K562 (cell line): ENCODE data around the gene CLDN5. TPM values are rescaled to one million over a fixed set of nuclear protein-coding genes. Genes with fewer than 3 reads are reported as not detected.

Experiments
- ATAC-seq: fragments of 200-7000 bp; cut with Tn5 transposase; 3 replicates; pipeline ENCODE4 v1.9.1; 2020; ENCODE audit warnings: moderate library complexity
- BruUV-seq: library from RNA; stranded (reverse); fragments of 400-500 nt; replicated peaks from 2 replicates; lab custom pipeline; 2021; lab: Mats Ljungman, UMichigan
- CTCF ChIA-PET: fragments of 300-600 bp; formaldehyde crosslinking; extraction: SDS; loops from one replicate; lab custom pipeline; 2021; ENCODE audit warnings: low intra/inter-chr PET ratio; lab: Yijun Ruan, JAX
- POLR2A ChIA-PET: fragments of 300-600, 350-650 bp; sonication (Branson Sonifier 250); formaldehyde crosslinking; extraction: SDS; loops from one replicate; lab custom pipeline; 2021; ENCODE audit warnings: antibody characterized with exemption, inconsistent platforms; lab: Yijun Ruan, JAX
- DNase-seq, 4 experiments: peaks; one replicate each; pipeline versions ENCODE4 v3.0.0 to v3.0.0-alpha.2; 2011 to 2018; ENCODE audit warnings: low spot score in 3 of 4, mixed read lengths in 3 of 4; ENCODE audit errors: extremely low read depth in 1 of 4
- FAIRE-seq: peaks from 2 replicates; lab custom pipeline; 2011; peaks lifted over from hg19 to GRCh38; lab: Jason Lieb, UNC
- H2AFZ ChIP-seq: 2 replicates; pipeline ENCODE4 v1.6.0; 2011; ENCODE audit warnings: low read depth, low read length, control low read depth, inconsistent platforms
- H3K27ac ChIP-seq: fragments of 200-600 bp; 3 replicates; pipeline ENCODE4 v1.8.0; 2011; ENCODE audit warnings: low read depth, mild to moderate bottlenecking, control low read depth, inconsistent platforms, low read length, moderate library complexity, mixed read lengths; ENCODE audit errors: extremely low read depth
- H3K27me3 ChIP-seq, 2 experiments: fragments of 300-600 bp in 1 of 2; 2 replicates in 1 of 2; 3 replicates in 1 of 2; pipeline versions ENCODE4 v1.6.0 to v1.8.0; 2011; ENCODE audit warnings: inconsistent platforms in 2 of 2, low read length in 2 of 2, mild to moderate bottlenecking in 1 of 2, mixed read lengths in 1 of 2, moderate library complexity in 1 of 2; ENCODE audit not compliant: control insufficient read depth in 2 of 2, insufficient read depth in 2 of 2
- H3K36me3 ChIP-seq: fragments of 300-600 bp; 3 replicates; pipeline ENCODE4 v1.8.0; 2011; ENCODE audit warnings: mild to moderate bottlenecking, low read length, inconsistent platforms; ENCODE audit not compliant: control insufficient read depth, insufficient read depth
- H3K4me1 ChIP-seq, 2 experiments: fragments of 200-600 bp in 1 of 2; replicated peaks in 1 of 2; 2 replicates in 1 of 2; 3 replicates in 1 of 2; pipeline versions ENCODE4 v1.5.1 to v1.8.0; 2011; ENCODE audit warnings: inconsistent platforms in 2 of 2, low read length in 2 of 2, mild to moderate bottlenecking in 1 of 2, mixed read lengths in 1 of 2, moderate library complexity in 1 of 2; ENCODE audit not compliant: control insufficient read depth in 2 of 2, insufficient read depth in 2 of 2
- H3K4me2 ChIP-seq: 2 replicates; pipeline ENCODE4 v1.6.1; 2011; ENCODE audit warnings: low read length, control low read depth, inconsistent platforms, mixed read lengths; ENCODE audit not compliant: insufficient read depth
- H3K4me3 ChIP-seq: fragments of 200-600 bp; sonication (generic), shearing (Covaris generic); 2 replicates; pipeline ENCODE4 v1.5.1; 2016; ENCODE audit warnings: control low read depth, inconsistent platforms
- H3K79me2 ChIP-seq: fragments of 200-600 bp; 3 replicates; pipeline ENCODE4 v1.8.0; 2011; ENCODE audit warnings: low read length, inconsistent platforms; ENCODE audit not compliant: control insufficient read depth, insufficient read depth
- H3K9ac ChIP-seq, 2 experiments: 2 replicates each; pipeline versions ENCODE4 v1.6.0 to v1.6.1; 2011; ENCODE audit warnings: low read depth in 2 of 2, low read length in 2 of 2, control low read depth in 1 of 2, inconsistent platforms in 1 of 2, mild to moderate bottlenecking in 1 of 2, mixed read lengths in 1 of 2; ENCODE audit not compliant: insufficient read depth in 1 of 2
- H3K9me1 ChIP-seq: one replicate; pipeline ENCODE4 v1.6.0; 2011; ENCODE audit warnings: inconsistent platforms, mild to moderate bottlenecking, low read length, moderate library complexity; ENCODE audit not compliant: control insufficient read depth, insufficient read depth
- H3K9me3 ChIP-seq: replicated peaks from 2 replicates; pipeline ENCODE4 v1.5.1; 2011; ENCODE audit warnings: low read depth, low read length, inconsistent platforms; ENCODE audit not compliant: control insufficient read depth, insufficient read depth
- H4K20me1 ChIP-seq: replicated peaks from 2 replicates; pipeline ENCODE4 v1.6.1; 2011; ENCODE audit warnings: low read length, inconsistent platforms, mixed read lengths; ENCODE audit not compliant: control insufficient read depth, insufficient read depth
- CHD7 ChIP-seq: fragments of 200-600 bp; sonication (generic); IDR thresholded peaks from one replicate; pipeline ENCODE4 v1.6.1; 2012; ENCODE audit warnings: mild to moderate bottlenecking, low read depth, low read length, inconsistent platforms
- ETV5 ChIP-seq: sonication (generic); formaldehyde crosslinking; IDR thresholded peaks from 2 replicates; pipeline ENCODE4 v1.4.0; 2020; ENCODE audit warnings: low read depth, mild to moderate bottlenecking, missing genetic modification reagents
- MTA3 ChIP-seq: fragments of 450-650 bp; formaldehyde crosslinking; IDR thresholded peaks from 2 replicates; pipeline ENCODE4 v1.6.1; 2017; ENCODE audit warnings: mild to moderate bottlenecking, borderline replicate concordance
- PBX2 ChIP-seq, 2 experiments: IDR thresholded peaks in 1 of 2; conservative IDR thresholded peaks in 1 of 2; 2 replicates each; pipeline ENCODE4 v1.6.1; 2016; ENCODE audit warnings: low read depth in 2 of 2, mild to moderate bottlenecking in 1 of 2, missing compliant biosample characterization in 1 of 2, missing genetic modification characterization in 1 of 2, moderate library complexity in 1 of 2
- WGBS: fragments of 100-300 bp; shearing (Covaris generic); methylation state at CpG from one replicate; pipeline ENCODE4 v1.1.6; 2016; ENCODE audit warnings: low coverage, mixed read lengths; ENCODE audit not compliant: insufficient coverage; ENCODE audit errors: missing lambda C conversion rate; 5-methylcytosine and 5-hydroxymethylcytosine counted together
- in situ Hi-C: fragments of 300-500 bp; cut with MboI; formaldehyde crosslinking; loops from 4 replicates; pipeline ENCODE4 v1.15.0; 2018; ENCODE audit warnings: inconsistent platforms, mixed read lengths
- intact Hi-C: fragments of 100-400 bp; cut with micrococcal nuclease; formaldehyde crosslinking; loops from 2 replicates; pipeline ENCODE4 v1.14.2; 2022
- polyA plus RNA-seq, 8 experiments: library from polyadenylated mRNA; depleted of rRNA in 4 of 8; stranded (reverse) in 5 of 8; unstranded in 3 of 8; fragments of >200 nt; fragmentation: Nextera tagmentation in 2 of 8; fragmentation: Illumina TruSeq in 1 of 8; extraction: Ambion mirVana in 2 of 8; extraction: Trizol in 1 of 8; gene quantifications; 2 replicates each; pipeline versions ENCODE4 v1.2.1 to v1.2.3, GENCODE V29; 2011 to 2014; ENCODE audit warnings: inconsistent platforms in 1 of 8, missing spikeins in 1 of 8
- total RNA-seq, 7 experiments: library from RNA; depleted of rRNA in 6 of 7; stranded (reverse); fragments of >200 nt in 6 of 7; fragmentation: Illumina TruSeq in 2 of 7; extraction: Trizol in 2 of 7; gene quantifications; 2 replicates each; pipeline versions ENCODE4 v1.2.1 to v1.2.3, GENCODE V29; 2011 to 2021; ENCODE audit warnings: low replicate concordance in 1 of 7

The CLDN5 gene
- total and polyA plus RNA-seq, 9 of the 15 experiments (the other 6 are each of a cell fraction or from before 2014, with no cell fraction given), result 0.20 TPM; not detected in 8

- H3K4me2 ChIP-seq, result no peak overlapping the region
- no peaks in the 10 kb centered on the region for H3K9me3 ChIP-seq
- 43% methylated on average over 15 of the region's 15 CpGs for WGBS
- DNase-seq, result peak in 2 of 4 experiments; percentile 44 to 47
- peaks cover 22% of the 10 kb centered on the region for H4K20me1 ChIP-seq
- POLR2A ChIA-PET, result interaction anchor here (2.2 kb wide), 1 partner anchor 12 kb away, joined by 6 read pairs; no protein-coding TSS in a partner anchor
- no peak for FAIRE-seq
- no TSS peak for BruUV-seq
- H3K27me3 ChIP-seq, result peaks cover 26 to 36% of the 10 kb centered on the region in 2 experiments
- no peaks in the 10 kb centered on the region for H3K9me1 ChIP-seq
- no peak overlapping the region for H2AFZ ChIP-seq
- H3K9ac ChIP-seq, result peak overlapping the region in 1 of 2 experiments; percentile 33; a peak in 2 of 4 replicates
- no peak overlapping the region for H3K4me3 ChIP-seq
- no peak overlapping the region for H3K27ac ChIP-seq
- intact Hi-C loops (no loop called here), in situ Hi-C loops (no loop called here)
- H3K79me2 ChIP-seq, result no peaks in the 10 kb centered on the region
- H3K4me1 ChIP-seq, result peaks cover 0 to 49% of the 10 kb centered on the region in 2 experiments; a peak in 3 of 5 replicates
- ATAC-seq, result no peak
- CTCF ChIA-PET, result interaction anchor here (0.7 kb wide), 1 partner anchor 986 kb away, joined by 3 read pairs; no protein-coding TSS in a partner anchor
- H3K36me3 ChIP-seq, result peaks cover 26% of the 10 kb centered on the region; the same call in 1 of the 3 replicates
- TF ChIP-seq MTA3, result no peak
- no peak for TF ChIP-seq ETV5
- 0 out of 2 replicates have a peak, but pooled peaks have one; percentile 0 for TF ChIP-seq PBX2 (CRISPR knock-in tag; IDR thresholded peaks at IDR 0.05; ENCODE audit: low read depth)
- TF ChIP-seq PBX2 (tag; conservative IDR thresholded peaks at IDR 0.05; ENCODE audit: low read depth), result no peak
- peak; percentile 16 for TF ChIP-seq CHD7
These were observed 978 bp upstream of the CLDN5 start for GRCh38 chr22:19525116-19525660.
